Ramos (cell line): ENCODE data around the gene CEP89.
"Not testable (repeated sequence)": the region's sequence is repeated elsewhere in the genome, so short reads cannot be mapped to it uniquely, and the experiment has no call there.

ENCODE experiments used
- in situ Hi-C: fragments of 300-500 bp; cut with MboI; formaldehyde crosslinking; loops from one replicate; pipeline ENCODE4 v1.14.3; 2022; ENCODE audit warnings: low sequenced_read_pairs; ENCODE audit not compliant: unreplicated experiment

Gene CEP89

GRCh38 chr19:32858155-32858554 lies 113.6 kb downstream of the CEP89 start:
- in situ Hi-C loops: no loop called here

GRCh38 chr19:32857584-32857983 lies 114.2 kb downstream of the CEP89 start:
- in situ Hi-C loops: no loop called here

- in situ Hi-C loops: not testable (repeated sequence)
Observed at GRCh38 chr19:32856818-32857217, 114.9 kb downstream of the CEP89 start.

- in situ Hi-C loops: no loop called here
Observed at GRCh38 chr19:32852216-32852615, 119.5 kb downstream of the CEP89 start.

GRCh38 chr19:32848035-32848434 lies 123.7 kb downstream of the CEP89 start:
- in situ Hi-C loops: not testable (repeated sequence)

- in situ Hi-C loops: no loop called here
Observed at GRCh38 chr19:32843716-32844245, 128.0 kb downstream of the CEP89 start.

- in situ Hi-C loops: no loop called here
Observed at GRCh38 chr19:32842061-32842460, 129.7 kb downstream of the CEP89 start.

- in situ Hi-C loops: no loop called here
Observed at GRCh38 chr19:32837531-32837930, 134.2 kb downstream of the CEP89 start.

- in situ Hi-C loops: not testable (repeated sequence)
Observed at GRCh38 chr19:32833388-32833787, 138.4 kb downstream of the CEP89 start.

- in situ Hi-C loops: not testable (repeated sequence)
Observed at GRCh38 chr19:32832825-32833224, 138.9 kb downstream of the CEP89 start.

- in situ Hi-C loops: not testable (repeated sequence)
Observed at GRCh38 chr19:32832094-32832493, 139.7 kb downstream of the CEP89 start.

- in situ Hi-C loops: no loop called here
Observed at GRCh38 chr19:32831611-32832010, 140.1 kb downstream of the CEP89 start.

GRCh38 chr19:32830231-32831014 lies 141.3 kb downstream of the CEP89 start:
- in situ Hi-C loops: no loop called here

GRCh38 chr19:32829345-32829896 lies 142.3 kb downstream of the CEP89 start:
- in situ Hi-C loops: no loop called here

- in situ Hi-C loops: no loop called here
Observed at GRCh38 chr19:32828643-32829344, 143.0 kb downstream of the CEP89 start.

- in situ Hi-C loops: no loop called here
Observed at GRCh38 chr19:32828139-32828538, 143.6 kb downstream of the CEP89 start.
